GM19397 (cell line): ENCODE data around the gene EVI5.
"Not testable (repeated sequence)": the region's sequence is repeated elsewhere in the genome, so short reads cannot be mapped to it uniquely, and the experiment has no call there.

Source experiments
- ATAC-seq: cut with Tn5 transposase; IDR thresholded peaks from one replicate; pipeline ENCODE4 v1.9.1; 2021; ENCODE audit warnings: mild to moderate bottlenecking, moderate library complexity; ENCODE audit not compliant: unreplicated experiment

Gene EVI5

GRCh38 chr1:92698932-92699331, 86.0 kb downstream of the EVI5 start:
- no peak for ATAC-seq

GRCh38 chr1:92695104-92695503, 89.8 kb downstream of the EVI5 start:
- ATAC-seq: no peak

- no peak for ATAC-seq
Observed at GRCh38 chr1:92691925-92692324, 93.0 kb downstream of the EVI5 start.

GRCh38 chr1:92690212-92690906, 94.5 kb downstream of the EVI5 start:
- no peak for ATAC-seq

GRCh38 chr1:92679980-92680379, 104.9 kb downstream of the EVI5 start:
- no peak for ATAC-seq

- no peak for ATAC-seq
Observed at GRCh38 chr1:92663775-92664174, 121.1 kb downstream of the EVI5 start.

- no peak for ATAC-seq
Observed at GRCh38 chr1:92662048-92662447, 122.9 kb downstream of the EVI5 start.

GRCh38 chr1:92657701-92658100, 127.2 kb downstream of the EVI5 start:
- no peak for ATAC-seq

- ATAC-seq: no peak
Observed at GRCh38 chr1:92655197-92655801, 129.6 kb downstream of the EVI5 start.

GRCh38 chr1:92653605-92654381, 131.1 kb downstream of the EVI5 start:
- no peak for ATAC-seq

- ATAC-seq: not testable (repeated sequence)
Observed at GRCh38 chr1:92640686-92641085, 144.2 kb downstream of the EVI5 start.

- no peak for ATAC-seq
Observed at GRCh38 chr1:92638498-92638897, 146.4 kb downstream of the EVI5 start.

- not testable (repeated sequence) for ATAC-seq
Observed at GRCh38 chr1:92635203-92635602, 149.7 kb downstream of the EVI5 start.

- ATAC-seq: no peak
Observed at GRCh38 chr1:92623187-92623778, 161.6 kb downstream of the EVI5 start.

GRCh38 chr1:92619466-92620189, 165.3 kb downstream of the EVI5 start:
- ATAC-seq: no peak

GRCh38 chr1:92601044-92601443, 183.9 kb downstream of the EVI5 start:
- ATAC-seq: no peak

- no peak for ATAC-seq
Observed at GRCh38 chr1:92599184-92599583, 185.7 kb downstream of the EVI5 start.

- ATAC-seq: not testable (repeated sequence)
Observed at GRCh38 chr1:92589361-92589760, 195.5 kb downstream of the EVI5 start.

- no peak for ATAC-seq
Observed at GRCh38 chr1:92587445-92587844, 197.5 kb downstream of the EVI5 start.

GRCh38 chr1:92585831-92586230, 199.1 kb downstream of the EVI5 start:
- ATAC-seq: no peak

- not testable (repeated sequence) for ATAC-seq
Observed at GRCh38 chr1:92584810-92585209, 200.1 kb downstream of the EVI5 start.
